Stimulated activated CD8-positive, alpha-beta memory T cell treated with anti-CD3 and anti-CD28 coated beads, Interleukin-15, amount 100 ng/mL, for 48 hours (primary cell): Measurements from ENCODE around the gene ZNF587B.
A peak's percentile ranks its signal among the peaks of the same experiment; 100 is the strongest.
"Not testable (repeated sequence)": the region's sequence is repeated elsewhere in the genome, so short reads cannot be mapped to it uniquely, and the experiment has no call there.

ENCODE experiments used
- DNase-seq, 2 donors: peaks; one replicate each; pipeline ENCODE4 v3.0.0-alpha.2; 2020; ENCODE audit warnings: low read depth in 2 of 2

The ZNF587B gene

GRCh38 chr19:57818378-57818777 lies 11.7 kb upstream of the ZNF587B start:
- DNase-seq = no peak

GRCh38 chr19:57819475-57820148 lies 10.5 kb upstream of the ZNF587B start:
- peak; percentile 69 for DNase-seq

- no peak for DNase-seq
Measured at GRCh38 chr19:57820599-57820998, 9.5 kb upstream of the ZNF587B start.

- not testable (repeated sequence) for DNase-seq
Measured at GRCh38 chr19:57821095-57821494, 9.0 kb upstream of the ZNF587B start.

- not testable (repeated sequence) for DNase-seq
Measured at GRCh38 chr19:57821501-57821900, 8.6 kb upstream of the ZNF587B start.

- not testable (repeated sequence) for DNase-seq
Measured at GRCh38 chr19:57823155-57823554, 6.9 kb upstream of the ZNF587B start.

- DNase-seq = not testable (repeated sequence)
Measured at GRCh38 chr19:57823608-57824007, 6.5 kb upstream of the ZNF587B start.

- no peak for DNase-seq
Measured at GRCh38 chr19:57825511-57825910, 4.6 kb upstream of the ZNF587B start.

GRCh38 chr19:57829316-57829715 lies 783 bp upstream of the ZNF587B start:
- no peak for DNase-seq

GRCh38 chr19:57836991-57837390 lies 6.9 kb downstream of the ZNF587B start:
- DNase-seq = not testable (repeated sequence)

- DNase-seq = not testable (repeated sequence)
Measured at GRCh38 chr19:57838622-57839191, 8.6 kb downstream of the ZNF587B start.

- no peak for DNase-seq
Measured at GRCh38 chr19:57841122-57841763, 11.1 kb downstream of the ZNF587B start.

GRCh38 chr19:57847164-57847563 lies 17.1 kb downstream of the ZNF587B start:
- DNase-seq = not testable (repeated sequence)

GRCh38 chr19:57849162-57849665 lies 19.1 kb downstream of the ZNF587B start:
- DNase-seq = not testable (repeated sequence)

- peak; percentile 68 to 76 for DNase-seq
Measured at GRCh38 chr19:57849666-57850473, 19.8 kb downstream of the ZNF587B start, which contains the start of gene ZNF587. Gene ZNF587, plus strand, starts transcription at chr19:57849859. Its CDS starts 180 bp downstream, at chr19:57850039.

- DNase-seq = peak in 1 of 2 donors; percentile 2
Measured at GRCh38 chr19:57850553-57851017, 20.5 kb downstream of the ZNF587B start.

GRCh38 chr19:57851812-57852603 lies 21.9 kb downstream of the ZNF587B start:
- DNase-seq = not testable (repeated sequence)

GRCh38 chr19:57854117-57854516 lies 24.0 kb downstream of the ZNF587B start:
- DNase-seq = not testable (repeated sequence)

- not testable (repeated sequence) for DNase-seq
Measured at GRCh38 chr19:57862351-57862750, 32.3 kb downstream of the ZNF587B start.

GRCh38 chr19:57867868-57868492 lies 37.9 kb downstream of the ZNF587B start:
- DNase-seq = no peak
